ENCODE measurements around the gene TBC1D5.
A peak's percentile ranks its signal among the peaks of the same experiment; 100 is the strongest.
"Not testable (repeated sequence)": the region's sequence is repeated elsewhere in the genome, so short reads cannot be mapped to it uniquely, and the experiment has no call there.

TBC1D5 gene

GRCh38 chr3:17749281-17749680 is 6.8 kb upstream of the TBC1D5 start:
- no peak for DNase-seq

GRCh38 chr3:17747890-17748247 is 5.4 kb upstream of the TBC1D5 start:
- DNase-seq: no peak

GRCh38 chr3:17747174-17747889 is 4.9 kb upstream of the TBC1D5 start:
- no peak for DNase-seq

- no peak for DNase-seq
These were observed 3.5 kb upstream of the TBC1D5 start for GRCh38 chr3:17745894-17746293.

GRCh38 chr3:17745301-17745700 is 2.9 kb upstream of the TBC1D5 start:
- DNase-seq: peak in 6 of 56 donors; percentile 2 to 39 (median 7)

- no peak for DNase-seq
These were observed 2.3 kb upstream of the TBC1D5 start for GRCh38 chr3:17744693-17745092.

GRCh38 chr3:17743658-17743995 is 1.2 kb upstream of the TBC1D5 start:
- DNase-seq: no peak

- peak in 1 of 56 donors; percentile 91 for DNase-seq
These were observed 638 bp upstream of the TBC1D5 start for GRCh38 chr3:17742880-17743657.

DNA sequence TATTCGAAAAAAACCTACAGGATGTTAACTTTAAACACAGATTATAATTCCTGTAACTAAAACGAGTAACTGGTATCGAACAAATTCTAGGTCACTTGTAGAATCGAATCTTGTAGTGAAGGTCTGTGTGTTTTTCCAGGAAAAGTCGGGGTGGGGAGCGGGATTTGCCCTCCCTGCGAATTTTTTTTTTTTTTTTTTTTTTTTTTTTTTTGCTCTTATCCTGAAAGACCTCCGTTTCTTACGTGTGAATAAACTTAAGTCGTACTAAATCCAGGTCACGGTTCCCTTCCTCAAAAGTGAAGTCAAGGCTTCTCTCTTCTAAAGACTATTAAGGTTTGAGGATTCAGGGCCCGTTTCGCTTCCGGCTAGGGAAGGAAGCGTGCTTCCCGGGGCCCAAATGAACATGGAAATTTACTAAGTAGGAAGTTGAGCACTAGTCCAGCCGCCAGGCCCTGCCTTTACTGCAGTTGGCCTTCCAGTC is 770 bp downstream of the TBC1D5 start:
- DNase-seq: peak in 2 of 56 donors; percentile 66 to 76

DNA sequence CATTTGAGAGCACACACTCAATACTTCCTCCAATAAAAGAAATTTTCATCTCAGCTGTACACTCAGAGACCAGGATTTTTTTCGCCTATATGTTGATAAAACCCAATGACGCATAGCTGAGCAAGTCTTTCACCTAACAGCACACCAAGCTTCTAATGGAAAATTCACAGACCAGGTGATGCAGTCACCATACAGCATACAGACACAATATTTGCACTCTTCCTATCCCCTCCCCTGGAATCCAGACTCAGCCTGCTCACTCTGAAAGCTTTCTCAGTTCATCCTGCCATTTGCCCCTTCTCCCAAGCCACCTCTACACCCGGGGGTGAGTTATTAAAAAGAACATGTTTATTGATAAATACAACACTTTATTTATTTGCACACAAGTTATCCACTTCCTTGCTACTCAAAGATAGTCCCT is 1.7 kb downstream of the TBC1D5 start:
- DNase-seq: no peak

- no peak for DNase-seq
These were observed 3.5 kb downstream of the TBC1D5 start for GRCh38 chr3:17738921-17739320.

DNA sequence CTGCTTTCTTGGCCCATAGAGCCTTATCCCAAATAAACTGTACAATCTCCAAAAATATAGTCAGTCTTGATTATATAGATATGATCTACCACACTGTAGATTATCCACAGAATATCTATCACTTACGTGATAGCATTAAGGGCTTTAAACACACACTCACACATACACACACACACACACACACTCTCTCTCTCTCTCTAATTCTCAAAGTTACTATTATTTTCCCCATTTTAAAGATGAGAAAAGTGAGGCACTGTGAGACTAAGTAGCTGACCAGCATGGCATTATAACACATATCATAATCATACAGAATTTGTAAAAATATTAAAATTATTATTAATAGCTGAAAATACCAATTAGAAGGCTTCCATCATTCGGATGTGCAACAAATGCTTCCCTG is 4.2 kb downstream of the TBC1D5 start:
- DNase-seq: no peak

DNA sequence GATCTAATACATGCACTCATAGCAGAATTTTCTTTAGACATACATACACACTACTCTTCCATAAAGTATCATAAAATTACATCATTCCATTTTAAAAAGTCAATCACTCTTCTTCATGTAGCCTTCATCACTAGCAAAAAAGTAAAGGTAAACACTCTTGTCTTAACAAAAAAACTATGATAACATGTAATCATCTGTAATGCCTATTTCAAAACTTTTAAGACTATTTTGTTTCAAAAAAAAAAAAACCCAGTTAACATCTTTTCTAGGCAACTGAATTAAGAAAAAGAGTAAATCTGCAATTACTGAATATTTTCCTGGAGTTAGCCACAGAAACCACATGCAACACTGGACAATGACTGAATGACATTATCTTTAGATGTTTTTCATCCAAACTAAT is 4.8 kb downstream of the TBC1D5 start:
- no peak for DNase-seq

DNA sequence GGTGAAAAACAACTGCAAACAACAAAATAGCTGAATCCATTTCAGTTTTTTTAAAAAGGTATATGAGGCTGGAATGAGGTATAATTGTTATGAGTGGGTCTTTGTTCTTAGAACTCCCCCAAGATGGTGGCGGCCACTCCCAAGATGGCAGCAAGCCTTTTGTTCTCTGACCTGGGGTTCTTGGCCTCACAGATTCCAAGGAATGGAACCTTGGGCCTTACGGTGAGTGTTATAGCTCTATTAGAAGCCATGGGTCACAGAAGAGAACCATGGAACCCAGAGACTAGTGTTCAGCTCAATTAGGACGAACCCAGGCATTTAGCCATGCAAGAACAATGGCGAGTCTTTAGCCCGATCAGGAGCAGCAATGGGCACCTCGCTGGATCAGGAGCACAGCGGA is 7.1 kb downstream of the TBC1D5 start:
- not testable (repeated sequence) for DNase-seq

DNA sequence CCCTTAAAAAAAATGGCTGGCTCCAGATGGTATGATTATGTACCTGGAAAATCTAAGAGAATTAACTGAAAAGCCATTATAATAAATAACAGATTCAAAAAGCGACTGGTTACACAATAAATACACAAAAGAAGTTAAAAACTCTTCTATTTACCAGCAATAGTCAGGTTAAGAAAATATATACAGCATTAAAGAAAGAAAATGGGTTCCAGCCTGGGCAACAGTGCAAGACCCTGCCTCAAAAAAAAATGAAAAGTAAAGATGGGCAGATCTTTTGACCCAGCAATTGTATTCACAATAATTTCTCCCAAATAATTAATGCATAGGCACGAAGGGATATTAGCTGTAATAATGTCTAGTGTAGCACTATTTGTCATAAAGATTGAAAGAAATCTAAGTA is 8.7 kb downstream of the TBC1D5 start:
- no peak for DNase-seq

- no peak for DNase-seq
These were observed 9.2 kb downstream of the TBC1D5 start for GRCh38 chr3:17733215-17733614.

GRCh38 chr3:17730318-17730967 is 12.0 kb downstream of the TBC1D5 start:
- no peak for DNase-seq

DNA sequence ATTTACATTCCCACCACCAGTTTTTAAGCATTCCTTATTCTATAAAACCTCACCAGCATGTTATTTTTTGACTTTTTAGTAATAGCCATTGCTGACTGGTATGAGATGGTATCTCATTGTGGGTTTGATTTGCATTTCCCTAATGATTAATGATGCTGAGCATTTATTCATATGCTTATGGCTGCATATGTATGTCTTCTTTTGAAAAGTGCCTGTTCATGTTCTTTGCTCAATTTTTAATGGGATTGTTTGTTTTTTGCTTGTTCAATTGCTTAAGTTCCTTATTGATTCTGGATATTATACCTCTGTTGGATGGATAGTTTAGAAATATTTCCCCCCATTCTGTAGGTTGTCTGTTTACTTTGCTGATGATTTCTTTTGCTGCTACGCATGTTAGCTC is 16.1 kb downstream of the TBC1D5 start:
- DNase-seq: no peak

- DNase-seq: not testable (repeated sequence)
These were observed 16.6 kb downstream of the TBC1D5 start for GRCh38 chr3:17725844-17726243.

- DNase-seq: no peak
These were observed 17.5 kb downstream of the TBC1D5 start for GRCh38 chr3:17724948-17725347.

- DNase-seq: no peak
These were observed 18.3 kb downstream of the TBC1D5 start for GRCh38 chr3:17724122-17724521.

DNA sequence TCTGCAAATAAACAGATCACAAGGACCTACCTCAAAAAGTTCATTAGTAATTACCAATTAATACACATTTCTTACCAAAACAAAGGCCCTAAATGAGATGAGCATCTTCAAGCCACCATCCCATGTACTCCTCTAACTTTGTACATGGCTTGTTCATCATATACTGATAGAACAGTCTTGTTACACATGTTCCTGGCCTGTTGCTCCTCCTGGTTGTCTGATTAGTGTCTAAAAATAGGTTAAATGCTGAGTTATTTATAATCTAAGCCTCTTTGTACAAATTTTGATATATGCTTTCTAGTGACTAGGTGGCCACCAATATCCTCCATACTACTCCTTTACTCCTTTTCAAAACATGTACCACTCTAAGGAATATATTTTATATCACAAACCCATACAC is 25.0 kb downstream of the TBC1D5 start:
- no peak for DNase-seq

GRCh38 chr3:17714473-17714872 is 28.0 kb downstream of the TBC1D5 start:
- DNase-seq: no peak
